DOHH2 (cell line): Measurements from ENCODE around the gene ANTXRL.

Source experiments
- H3F3A ChIP-seq: fragments of 200-600 bp; sonication (generic), shearing (Covaris generic); 2 replicates; pipeline ENCODE4 v1.6.0; 2016; ENCODE audit warnings: antibody characterized with exemption, mild to moderate bottlenecking; ENCODE audit not compliant: control insufficient read depth, insufficient read depth
- H3K27ac ChIP-seq: fragments of 200-600 bp; sonication (generic); 2 replicates; pipeline ENCODE4 v1.5.1; 2014; ENCODE audit warnings: low read depth, mild to moderate bottlenecking, low read length, moderate library complexity
- H3K27me3 ChIP-seq: fragments of 200-600 bp; sonication (generic); 2 replicates; pipeline ENCODE4 v1.6.1; 2014; ENCODE audit warnings: mild to moderate bottlenecking, low read length, mixed read lengths; ENCODE audit not compliant: control insufficient read depth
- H3K36me3 ChIP-seq: fragments of 200-600 bp; sonication (generic); 2 replicates; pipeline ENCODE4 v1.6.1; 2014; ENCODE audit warnings: mild to moderate bottlenecking, low read length, moderate library complexity, mixed read lengths; ENCODE audit not compliant: control insufficient read depth
- H3K4me1 ChIP-seq: fragments of 200-600 bp; sonication (generic); 2 replicates; pipeline ENCODE4 v1.6.1; 2014; ENCODE audit warnings: mild to moderate bottlenecking, low read length, mixed read lengths; ENCODE audit not compliant: control insufficient read depth
- H3K4me2 ChIP-seq: fragments of 200-600 bp; sonication (generic); 2 replicates; pipeline ENCODE4 v1.6.0; 2014; ENCODE audit warnings: mild to moderate bottlenecking, low read length, moderate library complexity
- H3K4me3 ChIP-seq: fragments of 200-600 bp; sonication (generic); 2 replicates; pipeline ENCODE4 v1.5.1; 2014; ENCODE audit warnings: mild to moderate bottlenecking, low read length, mixed read lengths
- H3K79me2 ChIP-seq: fragments of 200-600 bp; sonication (generic); 2 replicates; pipeline ENCODE4 v1.6.1; 2014; ENCODE audit warnings: mild to moderate bottlenecking, low read length, mixed read lengths; ENCODE audit not compliant: control insufficient read depth
- H3K9me2 ChIP-seq: fragments of 200-600 bp; sonication (generic); replicated peaks from 2 replicates; pipeline ENCODE4 v1.6.1; 2014; ENCODE audit warnings: mild to moderate bottlenecking, low read length, mixed read lengths; ENCODE audit not compliant: control insufficient read depth
- H3K9me3 ChIP-seq: fragments of 200-600 bp; sonication (generic); 2 replicates; pipeline ENCODE4 v1.6.1; 2014; ENCODE audit warnings: antibody characterized with exemption, low read length, mixed read lengths; ENCODE audit not compliant: control insufficient read depth, insufficient read depth
- H4K20me1 ChIP-seq: fragments of 200-600 bp; sonication (generic); 2 replicates; pipeline ENCODE4 v1.6.0; 2014; ENCODE audit warnings: low read depth, mild to moderate bottlenecking, antibody characterized with exemption, low read length, moderate library complexity; ENCODE audit not compliant: control insufficient read depth, insufficient read depth
- CTCF ChIP-seq: fragments of 200-600 bp; sonication (generic); IDR thresholded peaks from one replicate; pipeline ENCODE4 v1.5.1; 2014; ENCODE audit warnings: antibody characterized with exemption, mild to moderate bottlenecking, low read depth, low read length; ENCODE audit not compliant: poor library complexity, severe bottlenecking
- EZH2phosphoT487 ChIP-seq: fragments of 200-600 bp; sonication (generic); IDR thresholded peaks from 2 replicates; pipeline ENCODE4 v1.6.1; 2017; ENCODE audit warnings: borderline replicate concordance, mild to moderate bottlenecking, antibody characterized with exemption, low read length, moderate library complexity, mixed read lengths

Gene ANTXRL

GRCh38 chr10:46308113-46308415 is 21.3 kb downstream of the ANTXRL start:
- H3K4me2 ChIP-seq = no peak overlapping the region
- no peaks in the 10 kb centered on the region for H3F3A ChIP-seq
- no peaks in the 10 kb centered on the region for H3K9me3 ChIP-seq
- H3K79me2 ChIP-seq = no peaks in the 10 kb centered on the region
- H4K20me1 ChIP-seq = no peaks in the 10 kb centered on the region
- H3K27me3 ChIP-seq = no peaks in the 10 kb centered on the region
- H3K27ac ChIP-seq = no peak overlapping the region
- TF ChIP-seq EZH2phosphoT487 = no peak
- H3K4me1 ChIP-seq = no peaks in the 10 kb centered on the region
- no peaks in the 10 kb centered on the region for H3K36me3 ChIP-seq
- H3K4me3 ChIP-seq = no peak overlapping the region
- no peaks in the 10 kb centered on the region for H3K9me2 ChIP-seq

- Histone ChIP-seq H4K20me1 (no peaks in the 10 kb centered on the region), H3K79me2 (no peaks in the 10 kb centered on the region), H3K9me3 (no peaks in the 10 kb centered on the region), H3K36me3 (no peaks in the 10 kb centered on the region), H3K9me2 (no peaks in the 10 kb centered on the region), H3K27me3 (no peaks in the 10 kb centered on the region), H3K4me2 (no peak overlapping the region), H3F3A (no peaks in the 10 kb centered on the region), H3K27ac (no peak overlapping the region), H3K4me3 (no peak overlapping the region), H3K4me1 (no peaks in the 10 kb centered on the region)
- TF ChIP-seq EZH2phosphoT487 (no peak), CTCF (no peak)
These were observed 22.1 kb downstream of the ANTXRL start for GRCh38 chr10:46308666-46309450.

GRCh38 chr10:46309511-46310142 is 22.8 kb downstream of the ANTXRL start:
- Histone ChIP-seq H3K27me3 (no peaks in the 10 kb centered on the region), H3K9me2 (no peaks in the 10 kb centered on the region), H3K79me2 (no peaks in the 10 kb centered on the region), H3K4me2 (no peak overlapping the region), H4K20me1 (no peaks in the 10 kb centered on the region), H3K36me3 (no peaks in the 10 kb centered on the region), H3K4me3 (no peak overlapping the region), H3K9me3 (no peaks in the 10 kb centered on the region), H3K4me1 (no peaks in the 10 kb centered on the region), H3K27ac (no peak overlapping the region), H3F3A (no peaks in the 10 kb centered on the region)
- TF ChIP-seq EZH2phosphoT487 = no peak
- TF ChIP-seq CTCF = no peak

GRCh38 chr10:46310143-46310514 is 23.3 kb downstream of the ANTXRL start:
- no peaks in the 10 kb centered on the region for H3K27me3 ChIP-seq
- H3K79me2 ChIP-seq = no peaks in the 10 kb centered on the region
- no peaks in the 10 kb centered on the region for H3K9me2 ChIP-seq
- TF ChIP-seq CTCF = no peak
- TF ChIP-seq EZH2phosphoT487 = no peak
- no peaks in the 10 kb centered on the region for H3K4me1 ChIP-seq
- H3K4me2 ChIP-seq = no peak overlapping the region
- H3K4me3 ChIP-seq = no peak overlapping the region
- H3K36me3 ChIP-seq = no peaks in the 10 kb centered on the region
- no peaks in the 10 kb centered on the region for H3F3A ChIP-seq
- no peak overlapping the region for H3K27ac ChIP-seq
- no peaks in the 10 kb centered on the region for H4K20me1 ChIP-seq
- no peaks in the 10 kb centered on the region for H3K9me3 ChIP-seq
